Mesodermal cell (in vitro differentiated cells): ENCODE data around the gene ANKRD44.
A peak's percentile ranks its signal among the peaks of the same experiment; 100 is the strongest.
"Not testable (repeated sequence)": the region's sequence is repeated elsewhere in the genome, so short reads cannot be mapped to it uniquely, and the experiment has no call there.

Source experiments
- H3K27ac ChIP-seq: 2 replicates; pipeline ENCODE4 v1.7.0; 2013; ENCODE audit warnings: mild to moderate bottlenecking, low read depth, low read length, moderate library complexity; ENCODE audit not compliant: severe bottlenecking
- H3K36me3 ChIP-seq: 2 replicates; pipeline ENCODE4 v1.7.1; 2013; ENCODE audit warnings: mild to moderate bottlenecking, low read length, moderate library complexity; ENCODE audit not compliant: control insufficient read depth, insufficient read depth
- H3K4me1 ChIP-seq: one replicate; pipeline ENCODE4 v1.7.1; 2013; ENCODE audit warnings: mild to moderate bottlenecking, low read length; ENCODE audit not compliant: insufficient read depth, control insufficient read depth, poor library complexity, severe bottlenecking
- H3K4me3 ChIP-seq: 2 replicates; pipeline ENCODE4 v1.7.0; 2013; ENCODE audit warnings: low read length, control low read depth, mild to moderate bottlenecking; ENCODE audit not compliant: insufficient read depth, poor library complexity, severe bottlenecking; ENCODE audit errors: extremely low read depth
- H3K9me3 ChIP-seq: 2 replicates; pipeline ENCODE4 v1.7.1; 2013; ENCODE audit warnings: mild to moderate bottlenecking, low read length, moderate library complexity; ENCODE audit not compliant: control insufficient read depth
- WGBS, 2 experiments: methylation state at CpG; one replicate each; pipeline ENCODE4 v1.1.5; 2013; ENCODE audit warnings: missing lambda C conversion rate in 2 of 2; ENCODE audit not compliant: insufficient coverage in 2 of 2; 5-methylcytosine and 5-hydroxymethylcytosine counted together

Gene ANKRD44

GRCh38 chr2:197033222-197033621 is 277.4 kb downstream of the ANKRD44 start:
- 100% methylated on average over 1 of the region's 2 CpGs; no CpG with 5 or more reads in 1 of the 2 experiments for WGBS, 2 experiments
- no peak overlapping the region for H3K4me3 ChIP-seq

GRCh38 chr2:197031803-197032202 is 278.8 kb downstream of the ANKRD44 start:
- H3K4me3 ChIP-seq = no peak overlapping the region

More at GRCh38 chr2:197033222-197033621, 277.4 kb downstream of the ANKRD44 start:
- no peaks in the 10 kb centered on the region for H3K9me3 ChIP-seq
- H3K4me1 ChIP-seq = no peaks in the 10 kb centered on the region
- no peaks in the 10 kb centered on the region for H3K36me3 ChIP-seq
- H3K27ac ChIP-seq = no peak overlapping the region

DNA sequence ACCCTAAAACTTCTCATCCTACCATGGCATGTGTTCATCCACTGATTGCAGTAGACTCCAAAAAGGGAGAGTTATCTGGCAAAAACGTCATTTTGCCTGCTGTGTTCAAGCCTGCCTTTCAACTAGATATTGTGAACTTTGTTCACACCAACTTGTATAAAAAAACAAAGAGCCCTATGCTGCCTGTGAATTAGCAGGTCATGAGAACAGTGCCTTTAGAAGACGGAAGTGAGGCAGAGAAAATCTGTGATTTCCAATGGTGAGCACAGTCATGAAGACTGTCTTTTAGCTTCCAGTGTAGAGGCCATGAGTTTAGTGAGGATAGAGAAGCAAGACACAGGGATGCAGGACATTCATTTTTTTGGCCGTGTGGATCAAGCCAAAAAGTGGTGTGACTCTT is 280.5 kb downstream of the ANKRD44 start:
- H3K4me3 ChIP-seq = no peak overlapping the region
- WGBS, 2 experiments = 83 to 91% methylated on average over 2 of the region's 3 CpGs
- H3K4me1 ChIP-seq = peaks cover 2% of the 10 kb centered on the region
- H3K36me3 ChIP-seq = no peaks in the 10 kb centered on the region
- H3K27ac ChIP-seq = no peak overlapping the region
- no peaks in the 10 kb centered on the region for H3K9me3 ChIP-seq

More at GRCh38 chr2:197031803-197032202, 278.8 kb downstream of the ANKRD44 start:
- Histone ChIP-seq H3K27ac (no peak overlapping the region), H3K9me3 (no peaks in the 10 kb centered on the region), H3K4me1 (peaks cover 2% of the 10 kb centered on the region), H3K36me3 (no peaks in the 10 kb centered on the region)

GRCh38 chr2:197028633-197029032 is 281.9 kb downstream of the ANKRD44 start:
- Histone ChIP-seq H3K36me3 (no peaks in the 10 kb centered on the region), H3K9me3 (no peaks in the 10 kb centered on the region), H3K4me1 (peaks cover 2% of the 10 kb centered on the region), H3K4me3 (no peak overlapping the region), H3K27ac (peak overlapping the region; percentile 55)
- WGBS, 2 experiments = 93 to 94% methylated on average over 2 of the region's 3 CpGs

- Histone ChIP-seq H3K9me3 (no peaks in the 10 kb centered on the region), H3K36me3 (no peaks in the 10 kb centered on the region), H3K4me1 (peaks cover 2% of the 10 kb centered on the region), H3K4me3 (no peak overlapping the region), H3K27ac (peak overlapping the region; percentile 55)
- WGBS, 2 experiments = 58 to 69% methylated on average over 3 of the region's 4 CpGs
Observed at GRCh38 chr2:197028230-197028629, 282.4 kb downstream of the ANKRD44 start.

GRCh38 chr2:197024206-197024605 is 286.4 kb downstream of the ANKRD44 start:
- no peaks in the 10 kb centered on the region for H3K9me3 ChIP-seq
- 60 to 85% methylated on average over 1 to 2 of the region's 2 CpGs for WGBS, 2 experiments
- no peak overlapping the region for H3K27ac ChIP-seq
- H3K36me3 ChIP-seq = no peaks in the 10 kb centered on the region
- no peak overlapping the region for H3K4me3 ChIP-seq
- peaks cover 2% of the 10 kb centered on the region for H3K4me1 ChIP-seq

GRCh38 chr2:197020921-197021320 is 289.7 kb downstream of the ANKRD44 start:
- WGBS, 2 experiments = 100% methylated on average over 1 of the region's 2 CpGs; no CpG with 5 or more reads in 1 of the 2 experiments
- H3K36me3 ChIP-seq, H3K4me1 ChIP-seq, H3K9me3 ChIP-seq, H3K4me3 ChIP-seq, H3K27ac ChIP-seq: not testable (repeated sequence)

DNA sequence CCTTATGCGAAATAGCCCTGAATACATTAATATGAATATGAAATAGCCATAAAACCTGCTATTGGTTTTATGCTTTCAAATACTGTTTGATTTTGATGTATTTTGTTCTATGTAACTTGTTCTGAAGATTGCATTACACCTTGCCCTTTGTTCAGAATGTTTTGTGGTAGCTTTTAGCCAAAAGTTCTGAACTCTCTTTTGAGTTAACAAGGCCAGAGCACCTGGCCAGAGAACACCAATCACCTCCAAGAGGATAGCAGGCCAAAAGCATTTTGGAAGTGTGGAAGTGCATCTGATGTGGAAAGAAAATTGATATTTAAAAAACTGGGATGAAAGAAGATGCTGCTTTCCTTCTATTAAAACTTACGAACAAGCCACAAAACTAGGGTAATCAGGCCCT is 297.5 kb downstream of the ANKRD44 start:
- Histone ChIP-seq H3K9me3 (no peaks in the 10 kb centered on the region), H3K36me3 (no peaks in the 10 kb centered on the region), H3K4me3 (no peak overlapping the region), H3K4me1 (peaks cover 4% of the 10 kb centered on the region), H3K27ac (no peak overlapping the region)
- WGBS, 2 experiments = 100% methylated on average over 1 of the region's 2 CpGs; no CpG with 5 or more reads in 1 of the 2 experiments

GRCh38 chr2:197011801-197012641 is 298.6 kb downstream of the ANKRD44 start:
- Histone ChIP-seq H3K4me3 (no peak overlapping the region), H3K9me3 (no peaks in the 10 kb centered on the region), H3K36me3 (no peaks in the 10 kb centered on the region), H3K27ac (no peak overlapping the region), H3K4me1 (peaks cover 4% of the 10 kb centered on the region)
- 66 to 71% methylated on average over 3 of the region's 5 CpGs for WGBS, 2 experiments

- Histone ChIP-seq H3K9me3 (no peaks in the 10 kb centered on the region), H3K36me3 (no peaks in the 10 kb centered on the region), H3K4me3 (no peak overlapping the region), H3K27ac (no peak overlapping the region), H3K4me1 (peaks cover 4% of the 10 kb centered on the region)
- WGBS, 2 experiments = no CpG with 5 or more reads among the region's 2 CpGs
Observed at GRCh38 chr2:197011021-197011417, 299.6 kb downstream of the ANKRD44 start.
